ENCODE data around the gene MATN1.

DNA sequence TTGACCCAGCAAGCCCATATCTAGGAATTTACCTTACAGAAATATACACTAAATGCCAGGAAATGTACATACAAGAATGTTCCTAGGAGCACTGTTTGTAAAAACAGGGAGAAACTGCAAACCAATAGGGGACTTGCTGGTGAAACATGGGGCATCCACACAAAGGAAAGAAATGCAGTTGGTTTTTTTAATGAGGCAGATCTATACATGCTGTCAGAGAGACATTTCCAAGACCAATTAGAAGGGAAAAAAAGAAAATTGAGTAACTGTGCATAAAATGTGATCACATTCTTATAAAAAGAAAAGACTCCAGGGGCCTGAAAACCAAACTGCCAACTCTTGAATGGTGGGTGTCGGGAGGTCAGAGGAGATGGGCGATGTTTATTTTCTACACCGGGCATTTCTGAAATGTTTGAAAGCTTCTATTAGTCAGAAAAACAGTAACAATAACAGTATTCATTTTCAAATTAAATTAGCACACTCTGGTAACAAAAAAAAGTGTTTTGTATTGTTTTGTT is 56.6 kb downstream of the MATN1 start:
- TF ChIP-seq, protein P1, sequence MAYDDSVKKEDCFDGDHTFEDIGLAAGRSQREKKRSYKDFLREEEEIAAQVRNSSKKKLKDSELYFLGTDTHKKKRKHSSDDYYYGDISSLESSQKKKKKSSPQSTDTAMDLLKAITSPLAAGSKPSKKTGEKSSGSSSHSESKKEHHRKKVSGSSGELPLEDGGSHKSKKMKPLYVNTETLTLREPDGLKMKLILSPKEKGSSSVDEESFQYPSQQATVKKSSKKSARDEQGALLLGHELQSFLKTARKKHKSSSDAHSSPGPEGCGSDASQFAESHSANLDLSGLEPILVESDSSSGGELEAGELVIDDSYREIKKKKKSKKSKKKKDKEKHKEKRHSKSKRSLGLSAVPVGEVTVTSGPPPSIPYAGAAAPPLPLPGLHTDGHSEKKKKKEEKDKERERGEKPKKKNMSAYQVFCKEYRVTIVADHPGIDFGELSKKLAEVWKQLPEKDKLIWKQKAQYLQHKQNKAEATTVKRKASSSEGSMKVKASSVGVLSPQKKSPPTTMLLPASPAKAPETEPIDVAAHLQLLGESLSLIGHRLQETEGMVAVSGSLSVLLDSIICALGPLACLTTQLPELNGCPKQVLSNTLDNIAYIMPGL (CRISPR knock-in tag; IDR thresholded peaks at IDR 0.05), result no peak
- TF ChIP-seq, protein P2, sequence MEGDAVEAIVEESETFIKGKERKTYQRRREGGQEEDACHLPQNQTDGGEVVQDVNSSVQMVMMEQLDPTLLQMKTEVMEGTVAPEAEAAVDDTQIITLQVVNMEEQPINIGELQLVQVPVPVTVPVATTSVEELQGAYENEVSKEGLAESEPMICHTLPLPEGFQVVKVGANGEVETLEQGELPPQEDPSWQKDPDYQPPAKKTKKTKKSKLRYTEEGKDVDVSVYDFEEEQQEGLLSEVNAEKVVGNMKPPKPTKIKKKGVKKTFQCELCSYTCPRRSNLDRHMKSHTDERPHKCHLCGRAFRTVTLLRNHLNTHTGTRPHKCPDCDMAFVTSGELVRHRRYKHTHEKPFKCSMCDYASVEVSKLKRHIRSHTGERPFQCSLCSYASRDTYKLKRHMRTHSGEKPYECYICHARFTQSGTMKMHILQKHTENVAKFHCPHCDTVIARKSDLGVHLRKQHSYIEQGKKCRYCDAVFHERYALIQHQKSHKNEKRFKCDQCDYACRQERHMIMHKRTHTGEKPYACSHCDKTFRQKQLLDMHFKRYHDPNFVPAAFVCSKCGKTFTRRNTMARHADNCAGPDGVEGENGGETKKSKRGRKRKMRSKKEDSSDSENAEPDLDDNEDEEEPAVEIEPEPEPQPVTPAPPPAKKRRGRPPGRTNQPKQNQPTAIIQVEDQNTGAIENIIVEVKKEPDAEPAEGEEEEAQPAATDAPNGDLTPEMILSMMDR (IDR thresholded peaks at IDR 0.05), result no peak
- no peak for TF ChIP-seq NFYB (CRISPR knock-in tag; conservative IDR thresholded peaks at IDR 0.05; ENCODE audit: low read depth)
- TF ChIP-seq, protein P3, sequence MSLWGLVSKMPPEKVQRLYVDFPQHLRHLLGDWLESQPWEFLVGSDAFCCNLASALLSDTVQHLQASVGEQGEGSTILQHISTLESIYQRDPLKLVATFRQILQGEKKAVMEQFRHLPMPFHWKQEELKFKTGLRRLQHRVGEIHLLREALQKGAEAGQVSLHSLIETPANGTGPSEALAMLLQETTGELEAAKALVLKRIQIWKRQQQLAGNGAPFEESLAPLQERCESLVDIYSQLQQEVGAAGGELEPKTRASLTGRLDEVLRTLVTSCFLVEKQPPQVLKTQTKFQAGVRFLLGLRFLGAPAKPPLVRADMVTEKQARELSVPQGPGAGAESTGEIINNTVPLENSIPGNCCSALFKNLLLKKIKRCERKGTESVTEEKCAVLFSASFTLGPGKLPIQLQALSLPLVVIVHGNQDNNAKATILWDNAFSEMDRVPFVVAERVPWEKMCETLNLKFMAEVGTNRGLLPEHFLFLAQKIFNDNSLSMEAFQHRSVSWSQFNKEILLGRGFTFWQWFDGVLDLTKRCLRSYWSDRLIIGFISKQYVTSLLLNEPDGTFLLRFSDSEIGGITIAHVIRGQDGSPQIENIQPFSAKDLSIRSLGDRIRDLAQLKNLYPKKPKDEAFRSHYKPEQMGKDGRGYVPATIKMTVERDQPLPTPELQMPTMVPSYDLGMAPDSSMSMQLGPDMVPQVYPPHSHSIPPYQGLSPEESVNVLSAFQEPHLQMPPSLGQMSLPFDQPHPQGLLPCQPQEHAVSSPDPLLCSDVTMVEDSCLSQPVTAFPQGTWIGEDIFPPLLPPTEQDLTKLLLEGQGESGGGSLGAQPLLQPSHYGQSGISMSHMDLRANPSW (CRISPR knock-in tag; conservative IDR thresholded peaks at IDR 0.05; ENCODE audit: low read depth), result no peak
- TF ChIP-seq ZNF317 (CRISPR knock-in tag; IDR thresholded peaks at IDR 0.05; ENCODE audit: borderline replicate concordance, low read depth), result no peak

Measured in WTC11 (cell line).